Measurements from ENCODE around the gene OR5K4. TPM values are rescaled to one million over a fixed set of nuclear protein-coding genes. Genes with fewer than 3 reads are reported as not detected.

The OR5K4 gene, protein sequence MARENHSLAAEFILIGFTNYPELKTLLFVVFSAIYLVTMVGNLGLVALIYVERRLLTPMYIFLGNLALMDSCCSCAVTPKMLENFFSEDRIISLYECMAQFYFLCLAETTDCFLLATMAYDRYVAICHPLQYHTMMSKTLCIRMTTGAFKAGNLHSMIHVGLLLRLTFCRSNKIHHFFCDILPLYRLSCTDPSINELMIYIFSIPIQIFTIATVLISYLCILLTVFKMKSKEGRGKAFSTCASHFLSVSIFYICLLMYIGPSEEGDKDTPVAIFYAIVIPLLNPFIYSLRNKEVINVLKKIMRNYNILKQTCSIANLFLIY
- total RNA-seq (ENCODE audit: low replicate concordance): not detected in 2 replicates

GRCh38 chr3:98353554-98353953 lies at the start of gene OR5K4:
OR5K4 (plus strand) TSS chr3:98353854; CDS start chr3:98353854, 0 bp downstream.

DNA sequence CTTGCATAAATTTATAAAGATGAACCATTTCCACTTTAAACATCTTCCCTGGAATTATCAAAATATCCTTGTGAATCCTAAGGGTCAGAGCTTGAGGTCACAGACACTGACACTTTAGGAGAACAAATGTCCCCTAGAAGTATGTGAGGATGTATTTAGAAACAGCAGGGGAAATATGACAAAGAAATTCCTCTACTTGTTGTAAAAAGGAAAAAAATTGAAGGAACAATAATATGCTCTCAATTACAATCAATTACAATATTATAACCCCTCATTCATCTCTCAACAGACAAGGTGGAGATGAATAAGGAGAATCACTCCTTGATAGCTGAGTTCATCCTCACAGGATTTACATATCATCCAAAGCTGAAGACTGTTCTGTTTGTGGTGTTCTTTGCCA lies 36.7 kb downstream of the OR5K4 start, which contains the start of gene OR5K3:
TSS of gene OR5K3 (plus strand) at position 301 of the 400 bp plus-strand sequence. CDS start at position 301, 0 bp downstream.

Other genes with a start within 250 kb of the OR5K4 start
- not detected in 2 replicates for gene OR5H1, start 223.1 kb upstream of the OR5K4 start, total RNA-seq (ENCODE audit: low replicate concordance)
- gene OR5H14, start 206.4 kb upstream of the OR5K4 start, total RNA-seq (ENCODE audit: low replicate concordance): not detected in 2 replicates
- not detected in 2 replicates for gene OR5H15, start 187.2 kb upstream of the OR5K4 start, total RNA-seq (ENCODE audit: low replicate concordance)
- not detected in 2 replicates for gene OR5H6, start 89.6 kb upstream of the OR5K4 start, total RNA-seq (ENCODE audit: low replicate concordance)
- gene OR5H2, start 71.3 kb upstream of the OR5K4 start, total RNA-seq (ENCODE audit: low replicate concordance): not detected in 2 replicates
- gene OR5K3, start 36.8 kb downstream of the OR5K4 start, total RNA-seq (ENCODE audit: low replicate concordance): not detected in 2 replicates
- gene OR5K1, start 109.3 kb downstream of the OR5K4 start, total RNA-seq (ENCODE audit: low replicate concordance): not detected in 2 replicates
- not detected in 2 replicates for gene OR5K2, start 143.8 kb downstream of the OR5K4 start, total RNA-seq (ENCODE audit: low replicate concordance)
- 56.7 and 59.7 TPM in 2 replicates for gene CLDND1, start 169.0 kb downstream of the OR5K4 start, total RNA-seq (ENCODE audit: low replicate concordance)
- not detected in 2 replicates for gene GPR15, start 178.1 kb downstream of the OR5K4 start, total RNA-seq (ENCODE audit: low replicate concordance)
- gene CPOX, start 239.8 kb downstream of the OR5K4 start, total RNA-seq (ENCODE audit: low replicate concordance): 14.7 and 18.7 TPM in 2 replicates